CD4-positive, alpha-beta memory T cell (primary cell): Measurements from ENCODE around the gene GLT1D1. TPM values are rescaled to one million over a fixed set of nuclear protein-coding genes. Genes with fewer than 3 reads are reported as not detected.
A peak's percentile ranks its signal among the peaks of the same experiment; 100 is the strongest.

Experiments used
- CTCF ChIA-PET: fragments of 350-600 bp; sonication (Branson Sonifier 250); formaldehyde crosslinking; loops from one replicate; lab custom pipeline; 2021; ENCODE audit warnings: inconsistent platforms; ENCODE audit not compliant: partially characterized antibody; lab: Charles Lee
- POLR2A ChIA-PET: fragments of 350-600 bp; sonication (Branson Sonifier 250); formaldehyde crosslinking; loops from one replicate; lab custom pipeline; 2021; ENCODE audit not compliant: partially characterized antibody; lab: Charles Lee
- DNase-seq, 5 donors: peaks; one replicate each; pipeline versions ENCODE4 v3.0.0 to v3.0.0-alpha.2; 2020 to 2022; ENCODE audit warnings: mixed read lengths in 1 of 5
- H3K27ac ChIP-seq: one replicate; pipeline ENCODE4 v1.7.0; 2013; ENCODE audit warnings: low read depth, low read length
- H3K27me3 ChIP-seq: 2 replicates; pipeline ENCODE4 v1.7.0; 2013; ENCODE audit warnings: mild to moderate bottlenecking, low read length, moderate library complexity; ENCODE audit not compliant: insufficient read depth
- H3K36me3 ChIP-seq: 2 replicates; pipeline ENCODE4 v1.7.0; 2013; ENCODE audit warnings: mild to moderate bottlenecking, low read length, moderate library complexity; ENCODE audit not compliant: insufficient read depth
- H3K4me1 ChIP-seq: 2 replicates; pipeline ENCODE4 v1.7.0; 2013; ENCODE audit warnings: mild to moderate bottlenecking, low read length, moderate library complexity; ENCODE audit not compliant: insufficient read depth
- H3K4me3 ChIP-seq, 2 donors: one replicate each; pipeline ENCODE4 v1.7.0; 2013; ENCODE audit warnings: low read length in 2 of 2, mild to moderate bottlenecking in 1 of 2
- H3K9me3 ChIP-seq, 2 donors: one replicate each; pipeline ENCODE4 v1.7.0; 2013; ENCODE audit warnings: low read length in 2 of 2, control low read depth in 1 of 2; ENCODE audit not compliant: control insufficient read depth in 1 of 2
- H3K27ac Mint-ChIP-seq, 7 donors: one replicate each; pipeline ENCODE4 v1.8.0; 2020 to 2021; ENCODE audit warnings: mixed read lengths in 7 of 7, mild to moderate bottlenecking in 6 of 7, inconsistent platforms in 3 of 7, moderate library complexity in 3 of 7
- H3K27me3 Mint-ChIP-seq, 2 donors: one replicate each; pipeline ENCODE4 v1.8.0; 2020 to 2021; ENCODE audit warnings: mixed read lengths in 2 of 2
- H3K36me3 Mint-ChIP-seq, 2 donors: one replicate each; pipeline ENCODE4 v1.8.0; 2020 to 2021; ENCODE audit warnings: mixed read lengths in 2 of 2, inconsistent platforms in 1 of 2, mild to moderate bottlenecking in 1 of 2
- H3K4me1 Mint-ChIP-seq, 4 donors: one replicate each; pipeline ENCODE4 v1.8.0; 2020 to 2021; ENCODE audit warnings: mixed read lengths in 4 of 4, mild to moderate bottlenecking in 1 of 4
- H3K4me3 Mint-ChIP-seq, 8 donors: one replicate each; pipeline ENCODE4 v1.8.0; 2020 to 2021; ENCODE audit warnings: mixed read lengths in 8 of 8, mild to moderate bottlenecking in 7 of 8, moderate library complexity in 6 of 8, inconsistent platforms in 3 of 8
- H3K9me3 Mint-ChIP-seq, 8 donors: one replicate each; pipeline ENCODE4 v1.8.0; 2020 to 2021; ENCODE audit warnings: mixed read lengths in 8 of 8, mild to moderate bottlenecking in 5 of 8, inconsistent platforms in 3 of 8, moderate library complexity in 1 of 8
- intact Hi-C: fragments of 100-400 bp; cut with micrococcal nuclease; formaldehyde crosslinking; loops from one replicate; pipeline ENCODE4 v1.15.1; 2023
- polyA plus RNA-seq, 2 donors: library from polyadenylated mRNA; unstranded; fragments of 300-500 nt; fragmentation: Illumina TruSeq; gene quantifications; one replicate each; pipeline ENCODE4 v1.2.3, GENCODE V29; 2021
- total RNA-seq, 2 experiments: library from RNA; stranded (reverse); gene quantifications; one replicate each; pipeline ENCODE4 v1.2.3, GENCODE V29; 2021

GLT1D1 gene
- total and polyA plus RNA-seq, 4 experiments from 2014 or later: not detected

- Mint-ChIP-seq H3K4me3 (no peak overlapping the region), H3K36me3 (peaks cover 27 to 29% of the 10 kb centered on the region in 2 donors), H3K27ac (peak overlapping the region in 1 of 7 donors; percentile 4), H3K9me3 (no peaks in the 10 kb centered on the region), H3K27me3 (no peaks in the 10 kb centered on the region), H3K4me1 (peaks cover 36 to 74% (median 53%) of the 10 kb centered on the region in 4 donors)
- no peaks in the 10 kb centered on the region for H3K9me3 ChIP-seq
- intact Hi-C loops: no loop called here
- no peaks in the 10 kb centered on the region for H3K27me3 ChIP-seq
- H3K4me1 ChIP-seq: peaks cover 40% of the 10 kb centered on the region
- ChIA-PET CTCF (no interaction called here), POLR2A (no interaction called here)
- no peak overlapping the region for H3K27ac ChIP-seq
- no peak overlapping the region for H3K4me3 ChIP-seq
- DNase-seq: no peak
- H3K36me3 ChIP-seq: peaks cover 9% of the 10 kb centered on the region
Measured at GRCh38 chr12:128816643-128816920, 36.7 kb upstream of the GLT1D1 start.

- Histone ChIP-seq H3K36me3 (peaks cover 9% of the 10 kb centered on the region), H3K4me3 (no peak overlapping the region), H3K27ac (no peak overlapping the region), H3K4me1 (peaks cover 42% of the 10 kb centered on the region), H3K9me3 (no peaks in the 10 kb centered on the region), H3K27me3 (no peaks in the 10 kb centered on the region)
- no peaks in the 10 kb centered on the region for H3K27me3 Mint-ChIP-seq
- ChIA-PET CTCF (no interaction called here), POLR2A (no interaction called here)
- DNase-seq: no peak
- no peaks in the 10 kb centered on the region for H3K9me3 Mint-ChIP-seq
- peaks cover 24 to 33% of the 10 kb centered on the region in 2 donors for H3K36me3 Mint-ChIP-seq
- peaks cover 38 to 74% (median 54%) of the 10 kb centered on the region in 4 donors for H3K4me1 Mint-ChIP-seq
- H3K4me3 Mint-ChIP-seq: peak overlapping the region in 2 of 8 donors; percentile 27 to 61
- intact Hi-C loops: no loop called here
- peak overlapping the region in 3 of 7 donors; percentile 1 to 57 (median 53) for H3K27ac Mint-ChIP-seq
Measured at GRCh38 chr12:128817111-128818015, 35.9 kb upstream of the GLT1D1 start.

- Histone ChIP-seq H3K9me3 (no peaks in the 10 kb centered on the region), H3K36me3 (peaks cover 9% of the 10 kb centered on the region), H3K27me3 (no peaks in the 10 kb centered on the region), H3K4me1 (peaks cover 42% of the 10 kb centered on the region), H3K27ac (no peak overlapping the region), H3K4me3 (no peak overlapping the region)
- ChIA-PET CTCF (no interaction called here), POLR2A (no interaction called here)
- intact Hi-C loops: no loop called here
- DNase-seq: no peak
- no peaks in the 10 kb centered on the region for H3K27me3 Mint-ChIP-seq
- H3K27ac Mint-ChIP-seq: peak overlapping the region in 2 of 7 donors; percentile 46 to 76
- H3K36me3 Mint-ChIP-seq: peaks cover 19 to 26% of the 10 kb centered on the region in 2 donors
- peaks cover 34 to 68% (median 52%) of the 10 kb centered on the region in 4 donors for H3K4me1 Mint-ChIP-seq
- peak overlapping the region in 2 of 8 donors; percentile 3 to 8 for H3K4me3 Mint-ChIP-seq
- H3K9me3 Mint-ChIP-seq: no peaks in the 10 kb centered on the region
Measured at GRCh38 chr12:128818065-128819022, 34.9 kb upstream of the GLT1D1 start.

GRCh38 chr12:128819293-128820144 is 33.8 kb upstream of the GLT1D1 start:
- peaks cover 10 to 14% of the 10 kb centered on the region in 2 donors for H3K36me3 Mint-ChIP-seq

GRCh38 chr12:128820253-128820652 is 33.0 kb upstream of the GLT1D1 start:
- Histone ChIP-seq H3K4me3 (no peak overlapping the region), H3K36me3 (no peaks in the 10 kb centered on the region), H3K9me3 (no peaks in the 10 kb centered on the region), H3K27me3 (no peaks in the 10 kb centered on the region), H3K4me1 (peaks cover 49% of the 10 kb centered on the region), H3K27ac (no peak overlapping the region)
- no peak overlapping the region for H3K4me3 Mint-ChIP-seq
- H3K4me1 Mint-ChIP-seq: peaks cover 32 to 63% (median 48%) of the 10 kb centered on the region in 4 donors
- H3K27ac Mint-ChIP-seq: no peak overlapping the region
- CTCF ChIA-PET: no interaction called here
- H3K27me3 Mint-ChIP-seq: no peaks in the 10 kb centered on the region
- no peak for DNase-seq
- no peaks in the 10 kb centered on the region for H3K9me3 Mint-ChIP-seq
- POLR2A ChIA-PET: no interaction called here
- H3K36me3 Mint-ChIP-seq: peaks cover 3 to 8% of the 10 kb centered on the region in 2 donors
- intact Hi-C loops: no loop called here

More at GRCh38 chr12:128819293-128820144, 33.8 kb upstream of the GLT1D1 start:
- Histone ChIP-seq H3K4me3 (no peak overlapping the region), H3K36me3 (peaks cover 4% of the 10 kb centered on the region), H3K27ac (no peak overlapping the region), H3K9me3 (no peaks in the 10 kb centered on the region), H3K4me1 (peaks cover 48% of the 10 kb centered on the region), H3K27me3 (no peaks in the 10 kb centered on the region)
- H3K9me3 Mint-ChIP-seq: no peaks in the 10 kb centered on the region
- no peaks in the 10 kb centered on the region for H3K27me3 Mint-ChIP-seq
- H3K4me1 Mint-ChIP-seq: peaks cover 33 to 65% (median 51%) of the 10 kb centered on the region in 4 donors
- H3K27ac Mint-ChIP-seq: no peak overlapping the region
- intact Hi-C loops: no loop called here
- no peak overlapping the region for H3K4me3 Mint-ChIP-seq
- POLR2A ChIA-PET: no interaction called here
- no peak for DNase-seq
- CTCF ChIA-PET: no interaction called here

- CTCF ChIA-PET: no interaction called here
- intact Hi-C loops: no loop called here
- H3K9me3 Mint-ChIP-seq: no peaks in the 10 kb centered on the region
- H3K27ac ChIP-seq: no peak overlapping the region
- POLR2A ChIA-PET: no interaction called here
- no peak overlapping the region for H3K4me3 ChIP-seq
- no peaks in the 10 kb centered on the region for H3K9me3 ChIP-seq
- DNase-seq: no peak
- H3K27me3 Mint-ChIP-seq: no peaks in the 10 kb centered on the region
- H3K36me3 Mint-ChIP-seq: peaks cover 3 to 8% of the 10 kb centered on the region in 2 donors
- H3K27ac Mint-ChIP-seq: peak overlapping the region in 3 of 7 donors; percentile 4 to 60 (median 10)
- H3K4me3 Mint-ChIP-seq: peak overlapping the region in 7 of 8 donors; percentile 11 to 71 (median 27)
- H3K4me1 Mint-ChIP-seq: peaks cover 29 to 60% (median 48%) of the 10 kb centered on the region in 4 donors
- no peaks in the 10 kb centered on the region for H3K36me3 ChIP-seq
- H3K27me3 ChIP-seq: no peaks in the 10 kb centered on the region
- peaks cover 49% of the 10 kb centered on the region for H3K4me1 ChIP-seq
Measured at GRCh38 chr12:128820723-128821432, 32.4 kb upstream of the GLT1D1 start.
